GM21447 (cell line): ENCODE measurements around the gene POFUT2.

ENCODE experiments used
- ATAC-seq: cut with Tn5 transposase; IDR thresholded peaks from one replicate; pipeline ENCODE4 v1.9.1; 2021; ENCODE audit not compliant: unreplicated experiment

Gene POFUT2

DNA sequence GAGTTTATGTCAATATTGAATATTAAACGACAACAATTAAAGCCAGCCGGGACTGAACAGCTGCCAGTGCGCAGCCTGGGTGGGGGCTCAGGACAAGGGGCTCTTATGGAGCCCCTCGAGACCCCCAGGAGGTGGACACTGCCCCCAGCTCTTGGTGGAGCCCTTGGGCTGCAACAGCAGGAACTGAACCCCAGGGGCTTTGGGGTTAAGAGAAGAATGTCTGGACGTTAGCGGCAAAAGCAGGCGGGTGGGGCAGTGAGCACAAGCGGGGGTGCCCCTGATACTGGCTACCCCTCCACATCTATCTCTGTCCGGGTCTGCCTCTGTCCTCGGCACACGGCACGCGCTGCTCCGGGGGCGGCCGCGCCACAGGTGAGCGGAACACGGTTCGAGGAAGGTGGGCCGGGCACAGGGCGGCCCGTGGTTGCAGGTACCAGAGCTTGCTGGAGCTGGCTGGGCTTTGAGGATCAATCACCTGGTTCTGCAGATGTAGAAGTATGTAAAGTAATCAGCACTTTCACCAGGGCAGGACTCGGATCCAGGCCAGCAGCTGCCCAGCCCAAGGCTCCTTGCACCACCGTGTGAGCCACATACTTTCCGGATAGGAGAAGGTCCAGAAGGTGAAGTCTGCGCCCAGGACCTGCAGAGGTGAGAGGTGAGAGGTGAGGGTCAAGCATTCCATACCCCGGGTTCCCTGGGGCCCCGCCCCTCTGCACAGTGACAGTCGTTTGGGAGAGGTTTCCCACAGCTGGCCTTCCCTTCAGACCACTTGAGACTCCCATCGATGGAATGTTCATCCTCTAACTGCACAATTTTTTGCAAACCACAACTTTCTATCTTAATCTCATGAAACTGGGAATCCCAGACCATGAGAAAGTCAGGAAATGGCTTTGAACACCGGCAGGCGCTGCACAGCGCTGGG, 12.4 kb upstream of the POFUT2 start:
- no peak for ATAC-seq

DNA sequence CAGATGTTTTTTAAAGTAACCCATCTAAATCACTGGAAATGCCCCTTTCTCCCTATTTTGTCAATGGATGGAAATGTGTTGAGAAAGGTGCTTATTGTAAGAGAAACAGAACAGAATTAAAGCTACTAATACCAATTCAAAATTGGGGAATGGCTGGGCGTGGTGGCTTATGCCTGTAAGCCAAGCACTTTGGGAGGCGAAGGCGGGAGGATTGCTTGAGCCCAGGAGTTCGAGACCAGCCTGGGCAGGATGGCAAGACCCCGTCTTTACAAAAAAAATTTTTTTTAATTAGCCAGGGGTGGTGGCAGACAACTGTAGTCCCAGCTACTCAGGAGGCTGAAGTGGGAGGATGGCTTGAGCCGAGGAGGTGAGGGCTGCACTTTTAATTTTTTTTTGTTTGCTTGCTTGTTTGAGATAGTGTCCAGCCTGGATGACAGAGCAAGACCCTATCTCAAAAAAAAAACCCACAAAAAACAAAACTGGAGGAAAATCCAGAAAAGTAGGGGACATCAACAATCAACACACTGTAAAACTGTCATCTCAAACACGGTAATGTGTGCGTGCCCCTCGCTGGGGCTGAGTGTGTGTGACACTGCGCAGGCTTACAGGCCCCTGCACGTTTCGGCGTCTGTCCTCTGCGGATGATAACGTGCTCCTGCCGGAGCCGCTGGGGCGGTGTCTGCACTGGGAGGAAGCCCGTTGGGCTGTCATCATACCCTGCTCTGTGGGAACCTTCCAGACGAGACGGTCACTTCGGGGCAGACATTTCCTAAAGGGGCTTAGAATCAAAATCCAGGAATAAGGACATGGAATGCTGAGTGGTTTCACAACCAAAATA, 11.6 kb upstream of the POFUT2 start:
- ATAC-seq, result no peak

DNA sequence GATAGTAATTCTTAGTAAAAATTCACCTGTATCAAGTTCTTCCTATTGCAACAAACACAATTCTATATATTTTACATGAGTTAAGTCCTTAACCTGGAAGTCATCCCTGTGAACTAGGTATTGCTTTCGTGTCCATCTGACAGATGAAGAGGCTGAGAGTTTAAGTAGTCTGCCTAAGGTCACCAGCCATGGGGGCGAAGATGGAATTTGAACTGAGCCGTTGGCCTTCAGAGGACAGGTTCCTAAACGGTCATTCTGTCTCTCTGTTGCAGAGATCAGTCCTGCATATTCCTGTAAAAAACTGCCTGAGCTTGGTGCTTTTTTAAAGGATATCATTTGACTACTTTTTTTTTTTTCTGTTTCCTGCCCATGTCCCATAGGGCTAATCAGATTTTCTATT, 10.2 kb upstream of the POFUT2 start:
- ATAC-seq, result no peak

GRCh38 chr21:45297329-45297728, 9.6 kb upstream of the POFUT2 start:
- ATAC-seq, result no peak

DNA sequence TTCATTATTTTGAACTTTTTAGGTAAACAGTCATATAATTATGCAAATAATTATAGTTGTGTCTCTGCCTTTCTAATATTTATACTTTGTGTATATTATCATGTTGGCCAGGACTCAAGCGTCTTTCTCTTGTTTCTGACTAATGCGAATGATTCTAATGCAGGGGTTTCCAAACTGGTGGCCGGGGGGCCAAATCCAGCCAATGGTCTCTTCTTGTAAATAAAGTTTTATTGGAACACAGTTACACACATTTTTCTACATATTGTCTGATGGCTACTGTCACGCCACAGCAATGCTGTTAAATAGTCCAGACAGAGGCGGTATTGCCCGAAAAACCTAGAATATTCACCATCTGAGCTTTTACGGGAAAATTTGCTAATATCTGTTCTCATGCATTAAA, 8.9 kb upstream of the POFUT2 start:
- ATAC-seq, result no peak

- no peak for ATAC-seq
Measured at GRCh38 chr21:45295576-45296365, 8.1 kb upstream of the POFUT2 start.

- no peak for ATAC-seq
Measured at GRCh38 chr21:45294509-45295291, 7.0 kb upstream of the POFUT2 start.

GRCh38 chr21:45293726-45294401, 6.2 kb upstream of the POFUT2 start:
- no peak for ATAC-seq

- ATAC-seq, result no peak
Measured at GRCh38 chr21:45293220-45293725, 5.6 kb upstream of the POFUT2 start.

DNA sequence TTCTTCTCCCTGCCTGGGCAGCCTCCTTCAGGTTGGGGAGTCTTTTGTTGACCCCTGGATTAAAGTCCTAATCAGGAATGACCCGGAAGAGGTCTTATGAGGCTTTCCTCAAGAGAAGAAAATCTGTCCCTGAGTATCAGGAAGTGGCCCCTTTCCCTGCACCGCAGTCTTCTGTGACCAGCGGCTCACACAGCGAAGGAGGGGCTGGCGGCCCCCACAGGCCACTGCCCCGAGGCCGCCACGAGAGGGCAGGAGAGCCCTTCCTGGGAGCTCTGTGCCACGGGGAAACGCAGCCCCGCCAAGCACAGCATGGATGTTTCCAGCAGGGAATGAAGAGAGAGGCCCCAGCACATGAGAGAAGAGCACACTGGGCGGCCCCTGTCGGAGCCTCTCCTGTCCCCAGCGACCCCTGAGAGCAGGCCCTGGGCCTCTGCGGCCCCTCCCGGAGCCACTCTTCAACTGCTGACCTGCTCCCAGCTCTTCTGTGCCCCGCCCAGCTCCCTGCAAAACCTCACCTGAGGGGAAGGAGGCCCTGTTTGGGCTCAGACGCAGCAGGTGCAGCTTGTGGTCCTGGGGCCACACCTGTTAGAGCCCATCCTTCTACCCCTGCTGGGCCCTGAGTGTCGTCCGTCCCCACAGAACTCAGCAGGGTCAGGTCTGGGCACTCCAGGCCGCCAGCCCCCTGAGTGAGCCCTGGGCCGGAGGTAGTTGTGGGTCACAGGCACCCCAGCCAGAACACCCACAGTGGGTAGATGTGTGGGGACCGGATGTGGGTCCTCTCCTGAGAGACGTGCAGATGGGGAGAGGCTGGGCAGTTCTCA, 4.9 kb upstream of the POFUT2 start:
- no peak for ATAC-seq

DNA sequence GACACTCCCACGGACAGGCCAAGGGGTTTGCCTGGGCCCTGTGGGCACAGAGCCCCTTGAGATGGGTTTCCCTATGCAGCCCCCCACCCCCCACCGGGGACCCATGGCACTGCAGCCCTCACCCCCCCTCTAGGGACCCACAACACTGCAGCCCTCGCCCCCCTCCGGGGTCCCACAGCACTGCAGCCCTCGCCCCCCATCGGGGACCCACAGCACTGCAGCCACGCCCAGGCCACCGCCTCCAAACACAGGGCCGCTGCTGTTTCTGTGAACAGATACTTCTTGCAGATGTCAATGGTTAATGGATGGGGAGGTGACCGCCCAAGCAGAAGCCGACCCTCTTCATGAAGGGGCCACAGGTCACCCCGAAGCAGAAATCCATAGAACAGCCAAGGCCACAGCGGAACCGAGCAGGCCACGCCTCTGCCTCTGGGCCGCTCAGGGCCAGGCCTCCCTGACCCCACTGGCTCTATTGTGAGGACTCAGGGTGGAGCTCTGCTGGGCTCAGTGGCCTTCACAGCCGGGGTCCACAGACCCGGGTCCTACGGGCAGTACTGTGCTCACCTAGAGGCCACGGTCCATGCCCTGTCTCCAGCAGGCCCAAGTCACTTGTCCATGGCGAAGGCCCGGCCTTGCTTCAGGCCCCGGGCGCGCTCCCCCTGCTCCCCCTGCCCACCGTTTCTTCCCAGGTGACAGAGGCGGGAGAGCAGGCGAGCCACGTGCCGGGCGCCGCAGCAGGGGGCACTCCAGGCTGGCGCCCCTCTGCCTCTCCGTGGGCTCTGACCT, 4.1 kb upstream of the POFUT2 start:
- ATAC-seq, result no peak

- no peak for ATAC-seq
Measured at GRCh38 chr21:45290948-45291612, 3.4 kb upstream of the POFUT2 start.

DNA sequence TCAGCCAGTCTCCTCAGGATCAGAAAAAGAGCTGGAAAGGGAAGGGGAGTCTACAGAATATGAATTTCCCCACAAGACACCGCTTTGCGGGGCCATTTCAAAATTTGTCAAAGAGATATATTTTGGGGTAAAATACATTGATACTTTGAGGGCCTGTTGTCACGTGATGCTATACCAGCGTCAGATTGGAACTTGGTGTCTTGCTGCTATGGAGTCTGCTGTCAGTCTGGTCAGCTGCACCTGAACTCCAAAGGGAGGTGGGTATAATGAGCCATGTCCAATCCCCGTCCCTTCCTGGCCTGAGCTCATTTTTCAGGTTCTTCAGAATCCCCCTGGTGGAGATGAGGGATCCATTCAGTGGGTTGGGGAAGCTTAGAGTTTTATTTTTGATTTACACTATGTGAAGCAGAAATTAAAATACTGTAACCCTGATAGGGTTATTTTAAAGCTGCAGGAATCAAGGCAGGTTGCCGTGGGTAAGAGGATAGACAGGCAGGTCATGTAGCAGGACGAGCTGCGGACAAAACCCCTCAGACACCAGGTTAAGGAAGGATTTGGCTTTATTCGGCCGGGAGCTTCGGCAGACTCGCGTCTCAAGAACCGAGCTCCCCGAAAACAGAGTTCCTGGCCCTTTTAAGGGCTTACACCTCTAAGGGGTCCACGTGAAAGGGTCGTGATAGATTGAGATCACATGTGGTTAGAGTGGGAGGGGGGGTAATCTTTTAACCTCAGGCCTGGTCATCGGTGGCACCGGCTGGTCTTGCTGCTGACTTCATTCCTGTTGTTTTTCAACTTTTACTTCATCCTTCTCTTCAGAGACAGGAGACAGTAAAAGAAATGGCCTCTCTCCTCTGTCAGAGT, 2.2 kb upstream of the POFUT2 start:
- no peak for ATAC-seq

- ATAC-seq, result no peak
Measured at GRCh38 chr21:45289134-45289533, 1.4 kb upstream of the POFUT2 start.

- no peak for ATAC-seq
Measured at GRCh38 chr21:45288441-45288841, 746 bp upstream of the POFUT2 start.

DNA sequence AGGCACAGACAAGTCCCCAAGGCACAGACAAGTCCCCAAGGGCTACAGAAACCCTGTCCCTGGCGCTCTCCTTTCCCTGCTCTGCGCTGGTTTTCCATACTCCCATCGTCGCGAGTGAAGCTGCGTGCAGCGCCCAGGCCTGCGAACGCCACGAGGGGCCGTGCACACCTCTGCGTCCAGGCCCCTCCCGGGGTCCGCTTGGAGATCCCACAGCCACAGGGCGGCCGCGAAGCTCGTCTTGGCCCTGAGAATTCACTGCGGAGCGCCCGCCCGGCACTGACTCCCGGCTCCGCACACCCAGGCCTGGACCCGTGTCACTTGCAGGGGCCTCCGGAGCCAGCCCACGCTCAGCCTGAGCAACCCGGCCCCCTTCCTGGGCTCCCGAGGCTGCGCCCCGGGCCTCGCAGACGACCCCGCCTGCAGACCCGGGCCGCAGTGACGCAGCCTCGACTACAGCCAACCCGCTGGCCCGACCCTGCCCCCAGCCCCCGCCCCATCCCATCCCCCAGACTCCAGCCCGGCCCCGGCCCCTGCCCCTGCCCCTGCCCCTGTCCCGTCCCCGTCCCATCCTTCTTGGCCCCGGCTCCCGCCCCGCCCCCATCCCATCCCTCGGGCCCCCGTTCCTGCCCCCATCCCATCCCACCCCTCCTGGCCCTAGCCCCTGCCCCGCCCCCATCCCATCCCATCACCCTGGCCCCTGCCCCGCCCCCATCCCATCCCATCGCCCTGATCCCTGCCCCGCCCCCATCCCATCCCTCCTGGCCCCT, 841 bp downstream of the POFUT2 start:
- no peak for ATAC-seq
